Stimulated activated naive CD4-positive, alpha-beta T cell treated with Interleukin-2 at 50 U/mL for 16 hours (primary cell): ENCODE results near the gene ACLY.
"Not testable (repeated sequence)": the region's sequence is repeated elsewhere in the genome, so short reads cannot be mapped to it uniquely, and the experiment has no call there.

Experiments used
- DNase-seq: peaks from one replicate; lab custom pipeline; 2025; lab: John Stamatoyannopoulos, UW

The ACLY gene

DNA sequence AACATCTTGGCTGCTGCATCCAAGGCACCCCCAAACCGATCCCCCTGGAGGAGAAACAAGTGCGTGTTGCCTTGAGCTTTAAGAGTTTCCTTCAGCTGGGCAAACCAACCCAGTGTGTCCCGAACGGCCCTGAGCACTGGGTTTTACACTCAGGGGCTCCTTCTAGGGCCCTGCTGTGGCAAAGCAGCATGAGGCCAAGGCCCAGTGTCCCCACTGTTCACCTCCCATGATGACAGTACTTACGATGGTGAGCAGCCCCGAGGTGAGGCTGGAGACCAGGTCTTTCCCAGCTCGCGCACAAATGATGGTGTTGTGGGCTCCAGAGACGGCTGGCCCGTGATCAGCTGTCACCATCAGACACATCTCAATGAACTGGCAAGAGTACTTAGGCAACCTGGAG lies 47.0 kb downstream of the ACLY start:
- no peak for DNase-seq

DNA sequence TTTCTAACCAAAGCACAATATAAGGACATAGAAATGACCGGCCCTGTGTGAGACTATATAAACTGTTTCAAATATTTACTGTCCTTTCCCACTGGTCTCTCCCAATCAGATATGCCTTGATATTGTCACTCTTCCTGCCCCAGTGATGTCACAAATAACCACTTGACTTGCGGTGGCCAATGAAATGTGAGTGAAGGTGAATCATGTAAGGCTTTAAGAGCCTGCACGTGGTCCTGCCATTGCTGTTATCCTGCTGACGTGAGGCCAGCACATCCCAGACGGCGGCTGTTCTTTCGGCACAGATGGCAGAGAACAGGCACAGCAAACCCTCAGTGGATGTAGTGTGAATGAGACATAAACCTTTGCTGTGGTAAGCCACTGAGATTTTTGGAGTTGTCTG lies 48.1 kb downstream of the ACLY start:
- DNase-seq = no peak

DNA sequence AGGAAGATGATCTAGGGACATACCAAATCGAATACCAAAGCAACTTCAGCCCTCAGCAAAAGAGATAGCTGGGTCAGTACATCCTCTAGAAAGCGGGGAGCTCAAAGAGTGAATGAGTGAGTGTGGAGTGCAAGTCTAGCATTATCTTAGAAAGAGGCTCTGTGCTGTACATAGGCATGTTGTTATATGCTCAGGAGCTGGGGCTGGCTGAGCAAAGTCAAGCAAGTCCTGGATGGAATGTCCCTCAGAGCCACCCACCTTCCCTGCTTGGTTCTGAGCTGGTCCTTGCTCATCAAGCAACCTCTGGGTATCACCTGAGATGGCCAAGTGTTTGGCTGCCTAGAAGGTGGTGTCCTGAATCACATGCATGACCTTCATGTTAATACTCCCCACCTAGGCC lies 48.7 kb downstream of the ACLY start:
- no peak for DNase-seq

DNA sequence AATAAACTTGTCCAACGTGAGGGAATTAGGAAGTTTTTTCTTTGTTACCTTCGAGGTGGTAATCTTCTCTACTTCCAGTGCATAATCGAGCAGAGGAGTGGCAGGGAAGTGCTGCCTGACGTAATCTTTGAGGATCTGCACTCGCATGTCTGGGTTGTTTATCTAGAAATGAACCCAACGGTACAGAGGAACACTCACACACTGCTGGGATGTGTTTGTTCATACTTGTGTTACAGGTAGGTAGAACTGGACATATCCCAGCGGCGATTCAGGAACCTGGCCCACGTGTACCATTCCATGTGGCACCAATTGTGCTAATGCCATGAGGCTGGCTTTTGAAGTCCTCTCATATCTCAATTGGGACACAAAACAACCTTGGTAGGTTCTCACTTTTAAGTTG lies 49.3 kb downstream of the ACLY start:
- no peak for DNase-seq

DNA sequence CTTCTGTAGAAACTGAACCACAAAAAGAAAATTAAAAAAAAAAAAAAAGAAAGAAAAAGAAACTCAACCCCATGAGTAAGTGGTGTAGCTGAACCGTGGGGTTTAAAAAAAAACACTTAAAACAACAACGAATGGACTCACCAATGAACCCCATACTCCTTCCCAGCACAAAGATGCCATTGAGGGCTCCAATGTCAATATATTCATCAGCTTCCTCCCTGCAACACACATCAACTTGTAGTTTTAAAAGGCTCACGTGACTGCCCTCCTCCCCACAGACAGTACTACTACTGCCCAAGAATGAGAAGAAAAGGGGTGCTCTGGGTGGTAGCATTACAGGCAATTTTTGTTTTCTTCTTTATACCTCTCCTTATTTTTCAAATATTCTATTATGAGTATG lies 50.2 kb downstream of the ACLY start:
- DNase-seq = no peak

DNA sequence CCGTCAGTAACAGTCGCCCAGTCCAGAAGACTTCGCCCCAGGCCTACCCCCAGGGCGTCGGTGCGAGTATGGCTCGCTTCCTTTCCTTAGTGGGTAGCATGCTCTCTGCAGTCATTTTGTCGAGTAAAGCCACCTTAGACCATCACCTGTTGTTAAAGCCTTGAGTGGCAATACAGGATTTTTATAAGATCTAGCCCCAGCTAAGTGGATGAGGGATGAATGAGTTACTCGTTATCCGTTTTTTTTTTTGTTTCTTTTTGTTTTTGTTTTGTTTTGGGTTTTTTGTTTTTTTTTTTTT lies 53.2 kb downstream of the ACLY start:
- no peak for DNase-seq

DNA sequence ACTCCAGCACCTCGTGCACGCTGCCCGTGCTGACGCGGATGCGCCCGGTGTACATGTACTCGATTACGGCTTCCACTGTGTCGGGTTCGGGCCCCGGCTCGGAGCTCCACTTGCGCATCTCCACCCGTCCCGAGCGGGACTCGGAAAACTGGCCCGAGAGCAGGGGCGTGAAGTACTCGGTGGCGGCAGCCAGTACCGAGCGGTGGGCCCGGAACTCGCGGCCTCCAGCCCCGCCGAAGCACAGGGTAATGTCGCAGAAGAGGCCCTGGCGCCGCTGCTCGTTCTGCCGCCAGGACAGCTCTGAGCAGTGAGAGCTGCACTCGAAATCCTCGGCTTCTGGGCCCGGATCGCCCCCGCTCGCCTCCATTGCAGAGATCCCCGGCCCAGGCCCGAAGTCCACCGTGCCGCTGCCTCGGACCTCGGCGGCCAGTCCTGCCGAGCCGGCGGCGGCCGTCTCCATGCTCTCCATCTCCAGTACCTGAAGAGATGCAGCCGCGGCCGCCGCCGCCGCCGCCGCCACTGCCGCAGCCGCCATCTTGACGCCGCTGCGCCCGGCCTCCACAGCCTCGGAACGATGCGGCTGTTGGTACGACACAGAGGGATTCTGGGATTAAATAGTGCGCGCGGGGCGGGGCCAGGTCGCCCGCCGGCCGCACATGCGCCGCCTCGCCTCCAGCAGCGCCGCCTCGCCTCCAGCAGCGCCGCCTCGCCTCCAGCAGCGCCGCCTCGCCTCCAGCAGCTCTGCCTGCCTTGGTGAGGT lies 53.7 kb downstream of the ACLY start, which contains the start of gene KLHL11:
TSS of gene KLHL11 (minus strand) at position 588 of the 760 bp plus-strand sequence. CDS start at position 535, 53 bp downstream.
- DNase-seq = peak; percentile 87

DNA sequence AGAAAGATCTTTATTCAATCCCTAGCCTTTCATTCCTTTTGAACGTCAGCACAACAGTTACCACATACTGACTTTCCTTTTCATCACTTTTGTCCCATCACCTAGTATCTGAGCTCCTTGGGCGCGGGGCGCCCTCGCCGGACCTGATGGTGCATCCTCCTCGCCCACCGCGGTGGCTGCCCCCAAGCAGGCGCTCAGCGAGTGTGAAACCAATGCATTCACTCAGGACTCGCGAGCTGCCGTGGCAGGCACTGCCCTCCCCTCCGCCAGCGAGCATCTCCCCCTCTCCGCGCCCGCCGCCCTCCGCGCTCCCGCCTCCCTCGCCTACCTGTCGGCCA lies 54.3 kb downstream of the ACLY start:
- DNase-seq = peak; percentile 71

DNA sequence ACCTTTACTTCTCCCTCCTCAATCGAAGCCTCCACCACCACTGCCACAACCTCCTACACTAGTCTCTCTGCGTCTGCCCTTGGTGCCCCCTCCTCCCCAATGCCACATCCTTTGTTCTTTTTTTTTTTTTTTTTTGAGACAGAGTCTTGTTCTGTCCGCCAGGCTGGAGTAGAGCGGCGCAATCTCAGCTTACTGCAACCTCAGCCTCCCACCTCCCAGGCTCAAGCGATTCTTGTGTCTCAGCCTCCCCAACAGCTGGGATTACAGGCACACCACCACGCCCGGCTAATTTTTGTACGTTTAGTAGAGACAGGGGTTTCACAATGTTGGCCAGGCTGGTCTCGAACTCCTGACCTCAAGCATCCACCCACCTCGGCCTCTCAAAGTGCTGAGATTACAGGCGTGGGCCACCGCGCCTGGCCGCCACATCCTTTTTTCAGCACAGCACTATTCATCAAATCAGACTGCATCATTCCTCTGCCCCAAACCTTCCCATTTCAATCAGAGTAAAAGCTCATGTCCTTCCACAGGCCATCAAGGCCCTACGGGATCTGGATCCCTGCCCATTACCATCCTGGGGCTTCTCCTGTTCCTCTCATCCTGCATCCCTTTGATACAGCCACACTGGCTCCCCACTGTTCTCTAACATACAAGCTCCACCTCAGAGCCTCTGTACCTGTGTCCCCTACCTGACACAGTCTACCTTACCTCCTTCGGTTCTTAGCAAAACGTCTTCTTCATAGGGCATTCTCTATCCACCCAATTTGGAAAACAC lies 55.5 kb downstream of the ACLY start:
- DNase-seq = peak; percentile 32

DNA sequence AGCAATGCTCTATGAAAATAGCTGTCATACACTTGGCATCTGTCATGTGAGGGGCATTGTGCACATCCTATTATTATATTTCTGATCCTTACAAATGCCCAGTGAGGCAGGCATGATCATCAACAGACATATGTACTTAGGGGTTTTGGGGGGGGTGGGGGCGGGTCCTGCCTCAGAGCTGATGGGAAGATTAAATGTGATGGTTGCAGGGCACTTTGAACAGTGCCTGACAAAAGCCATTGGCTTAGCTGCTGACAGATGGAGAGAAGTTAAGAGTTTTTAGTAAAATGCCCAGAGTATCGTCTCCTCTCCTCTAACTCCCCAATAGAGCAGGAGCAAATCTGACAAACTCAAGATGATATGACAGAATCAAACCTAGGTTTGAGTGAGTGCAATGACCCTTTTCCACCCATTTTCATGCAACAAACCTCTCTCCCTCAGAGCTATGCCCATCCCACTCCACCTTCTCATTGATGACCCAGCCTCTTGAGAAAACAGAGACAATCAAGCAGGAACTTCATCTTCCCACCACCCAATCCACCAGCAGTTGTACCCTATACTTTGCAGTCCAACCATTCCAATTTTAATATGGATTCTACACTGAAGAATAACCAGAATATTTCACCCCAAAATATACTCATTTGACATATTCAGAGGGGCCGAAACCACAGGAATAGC lies 58.4 kb downstream of the ACLY start:
- no peak for DNase-seq

DNA sequence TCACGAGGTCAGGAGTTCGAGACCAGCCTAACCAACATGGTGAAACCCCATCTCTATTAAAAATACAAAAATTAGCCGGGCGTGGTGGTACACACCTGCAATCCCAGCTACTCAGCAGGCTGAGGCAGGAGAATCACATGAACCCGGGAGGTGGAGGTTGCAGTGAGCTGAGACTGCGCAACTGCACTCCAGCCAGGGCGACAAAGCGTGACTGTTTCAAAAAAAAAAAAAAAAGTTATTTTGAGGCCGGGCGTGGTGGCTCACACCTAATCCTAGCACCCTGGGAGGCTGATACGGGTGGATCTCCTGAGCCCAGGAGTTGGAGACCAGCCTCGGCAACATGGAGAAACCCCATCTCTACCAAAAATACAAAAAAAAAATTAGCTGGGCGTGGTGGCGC lies 67.4 kb downstream of the ACLY start:
- DNase-seq = not testable (repeated sequence)

DNA sequence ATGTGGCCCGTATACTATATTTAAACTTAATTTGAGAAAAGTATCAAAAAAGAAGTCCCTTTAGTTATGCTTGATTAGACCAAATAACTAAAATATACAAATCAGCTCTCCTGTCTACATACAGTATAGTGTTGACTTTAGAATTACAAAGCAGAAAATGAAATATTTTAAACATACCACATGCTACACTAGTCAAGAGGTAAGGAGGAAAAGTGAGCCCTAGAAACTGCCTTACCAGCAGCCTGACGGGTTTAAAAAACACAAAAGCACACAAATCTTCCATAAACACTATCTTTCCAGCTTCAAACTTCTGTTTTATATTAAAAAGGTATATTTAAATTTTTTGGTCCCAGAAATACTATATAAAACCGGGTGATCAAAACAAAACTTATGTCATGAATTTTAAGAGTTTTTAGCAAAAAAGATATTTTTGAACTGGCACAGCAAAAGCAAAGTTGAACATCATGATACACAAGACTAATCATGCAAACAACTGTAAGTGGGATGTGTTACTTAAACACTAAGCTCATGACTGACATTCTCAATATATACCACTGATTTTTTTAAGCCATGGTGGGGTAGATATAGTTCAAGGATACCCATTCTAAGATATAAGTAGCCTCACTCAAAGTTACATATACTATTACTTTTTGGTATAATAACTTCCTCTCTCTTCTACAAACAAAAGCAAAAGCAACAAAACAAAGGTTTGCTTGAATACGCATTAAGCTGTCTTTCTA lies 69.3 kb downstream of the ACLY start:
- DNase-seq = no peak

DNA sequence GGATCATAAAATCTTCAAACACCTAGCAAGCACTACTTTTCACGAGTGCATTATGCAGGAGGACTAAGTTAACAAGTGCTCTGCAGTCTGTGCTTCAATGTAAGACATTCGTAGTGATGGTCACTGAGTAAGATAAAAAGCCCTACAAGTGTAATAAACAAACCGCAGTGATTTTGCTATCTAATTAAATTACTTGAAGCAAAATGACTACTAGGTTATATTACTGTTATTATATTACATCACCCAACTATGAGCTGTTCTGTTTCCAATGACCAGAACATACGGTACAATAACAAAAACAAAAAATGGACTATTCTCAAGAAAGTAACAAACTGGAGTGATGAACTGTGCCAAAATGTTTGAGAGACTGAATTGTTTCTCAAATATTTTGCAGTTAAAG lies 70.0 kb downstream of the ACLY start:
- DNase-seq = no peak

DNA sequence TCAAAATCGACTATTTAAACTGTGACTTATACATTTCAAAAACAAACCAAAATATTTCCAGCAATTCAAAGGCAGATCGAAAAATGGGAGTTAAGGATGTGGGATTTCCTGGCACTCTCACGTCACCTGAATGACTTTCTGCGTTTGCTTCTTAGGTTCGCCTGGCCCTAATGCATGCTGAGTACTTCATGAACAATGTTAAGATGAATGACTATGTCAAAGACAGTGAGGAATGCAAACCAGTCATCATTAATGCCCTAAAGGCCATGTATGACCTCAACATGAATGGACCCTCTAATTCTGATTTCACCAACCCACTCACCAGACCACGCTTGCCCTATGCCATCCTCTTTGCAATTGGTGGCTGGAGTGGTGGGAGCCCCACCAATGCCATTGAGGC lies 73.8 kb downstream of the ACLY start:
- no peak for DNase-seq

DNA sequence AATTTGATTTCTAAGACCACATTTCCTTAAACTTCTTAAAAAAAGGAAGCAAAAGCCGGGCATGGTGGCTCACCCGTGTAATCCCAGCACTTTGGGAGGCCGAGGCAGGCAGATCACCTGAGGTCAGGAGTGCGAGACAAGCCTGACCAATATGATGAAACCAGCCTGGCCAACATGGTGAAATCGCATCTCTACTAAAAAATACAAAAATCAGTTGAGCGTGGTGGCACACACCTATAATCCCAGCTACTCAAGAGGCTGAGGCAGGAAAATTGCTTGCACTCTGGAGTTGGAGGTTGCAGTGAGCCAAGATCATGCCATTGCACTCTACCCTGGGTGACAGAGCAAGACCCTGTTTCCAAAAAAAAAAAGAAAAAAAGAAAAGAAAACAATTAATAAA lies 78.0 kb downstream of the ACLY start:
- DNase-seq = not testable (repeated sequence)

DNA sequence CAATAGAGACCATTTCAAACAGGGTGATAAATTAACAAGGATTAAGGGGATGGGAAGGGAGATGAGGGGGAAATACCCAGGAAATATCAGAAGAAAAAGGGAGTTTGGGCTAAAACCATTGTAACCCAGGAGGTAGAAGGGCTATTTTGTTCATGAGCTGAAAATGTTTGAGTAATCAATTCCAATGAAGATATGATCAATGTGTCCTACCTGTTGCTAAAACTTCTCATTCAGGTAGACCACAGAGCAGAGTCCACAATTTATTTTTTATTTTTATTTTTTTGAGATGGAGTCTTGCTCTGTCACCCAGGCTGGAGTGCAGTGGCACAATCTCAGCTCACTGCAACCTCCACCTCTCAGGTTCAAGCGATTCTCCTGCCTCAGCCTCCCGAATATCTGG lies 79.3 kb downstream of the ACLY start:
- DNase-seq = not testable (repeated sequence)

DNA sequence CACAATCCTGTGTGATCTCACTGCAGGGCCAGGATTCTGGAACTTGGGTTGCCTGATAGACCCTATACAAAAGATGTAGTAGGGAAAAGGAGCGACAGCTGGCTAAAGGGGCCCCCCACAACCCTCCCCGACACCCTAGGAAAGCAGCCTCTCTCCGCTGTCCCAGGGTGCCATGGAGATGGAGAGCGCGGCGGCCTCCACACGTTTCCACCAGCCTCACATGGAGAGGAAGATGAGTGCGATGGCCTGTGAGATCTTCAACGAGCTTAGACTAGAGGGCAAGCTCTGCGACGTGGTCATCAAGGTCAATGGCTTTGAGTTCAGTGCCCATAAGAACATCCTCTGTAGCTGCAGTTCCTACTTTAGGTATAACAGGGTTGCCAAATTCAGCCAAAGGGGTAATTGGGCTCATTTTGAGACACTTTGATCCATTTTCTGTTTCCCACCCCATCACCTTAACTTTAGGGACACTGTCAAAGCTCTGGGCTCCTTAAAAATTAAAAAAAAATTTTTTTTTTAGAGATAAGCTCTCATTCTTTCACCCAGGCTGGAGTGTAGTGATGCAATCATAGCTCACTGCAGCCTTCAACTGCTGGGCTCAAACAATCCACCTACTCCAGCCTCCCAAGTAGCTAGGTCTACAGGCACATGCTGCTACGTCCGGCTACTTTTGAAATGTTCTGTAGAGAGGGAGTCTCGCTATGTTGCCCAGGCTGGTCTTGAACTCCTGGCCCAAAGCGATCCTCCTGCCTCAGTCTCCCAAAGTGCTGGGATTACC lies 80.8 kb downstream of the ACLY start, which contains the start of gene KLHL10:
TSS of gene KLHL10 (plus strand) at position 65 of the 778 bp plus-strand sequence. CDS start at position 173, 108 bp downstream.
- DNase-seq = no peak

DNA sequence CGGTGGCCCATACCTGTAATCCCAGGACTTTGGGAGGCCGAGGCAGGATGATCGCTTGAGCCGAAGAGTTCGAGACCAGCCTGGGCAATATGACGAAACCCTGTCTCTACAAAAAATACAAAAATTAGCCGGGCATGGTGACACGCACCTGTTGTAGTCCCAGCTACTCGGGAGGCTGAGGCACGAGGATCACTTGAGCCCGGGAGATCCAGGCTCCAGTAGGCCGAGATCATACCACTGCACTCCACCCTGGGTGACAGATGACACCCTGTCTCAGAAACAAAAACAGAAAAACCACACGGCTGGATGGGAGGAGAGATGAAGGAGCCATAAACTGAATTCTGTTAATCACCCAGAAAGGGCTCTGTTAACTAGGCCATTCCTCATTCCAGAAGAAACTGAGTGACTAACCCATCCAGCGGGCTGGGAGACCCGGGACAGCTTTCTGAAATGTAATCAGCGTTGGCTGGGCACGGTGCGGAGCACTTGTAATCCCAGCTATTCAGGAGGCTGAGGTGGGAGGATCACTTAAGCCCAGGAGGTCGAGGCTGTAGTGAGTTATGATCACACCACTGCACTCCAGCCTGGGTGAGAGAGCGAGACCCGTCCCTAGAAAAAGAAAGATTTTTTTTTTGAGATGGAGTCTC lies 82.1 kb downstream of the ACLY start:
- no peak for DNase-seq

DNA sequence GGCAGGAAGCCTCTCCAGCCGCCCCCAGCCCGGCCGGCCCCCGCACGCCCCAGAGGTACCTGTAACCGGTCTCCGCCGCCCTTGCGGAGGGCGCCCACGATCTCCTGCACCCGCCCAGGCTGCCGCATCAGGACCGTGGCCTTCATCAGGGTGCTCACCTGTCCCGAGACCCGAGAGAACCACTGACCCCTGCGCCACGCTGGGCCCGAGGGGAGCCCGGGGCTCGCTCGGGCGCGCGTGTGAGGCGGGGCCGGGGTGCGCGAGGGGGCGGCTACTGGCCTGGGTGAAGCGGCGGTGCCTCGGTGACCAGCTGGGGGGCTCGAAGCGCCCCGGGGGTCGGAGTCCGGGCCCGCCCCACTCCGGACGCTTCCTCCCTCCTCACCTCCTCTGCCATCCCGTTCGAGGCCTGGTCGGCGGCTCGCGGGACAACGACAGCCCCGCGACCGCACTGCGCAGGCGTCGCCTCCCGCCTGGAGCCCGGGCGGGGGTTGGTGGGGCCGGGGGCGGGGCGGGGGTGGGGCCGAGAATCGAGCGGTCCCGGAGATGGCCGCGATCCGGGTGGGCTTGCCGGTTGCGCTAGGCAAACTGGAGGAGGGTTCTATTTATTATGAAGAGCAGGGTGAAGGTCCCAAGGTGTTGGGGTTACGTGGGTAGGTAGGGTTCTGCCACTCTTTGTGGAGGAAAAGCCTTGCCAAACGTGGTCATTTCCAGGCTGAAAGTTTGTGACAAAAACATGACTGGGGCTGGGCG lies 82.8 kb downstream of the ACLY start, which contains the start of gene NT5C3B:
TSS of gene NT5C3B (minus strand) at position 433 of the 750 bp plus-strand sequence. CDS start at position 394, 39 bp downstream.
- DNase-seq = peak; percentile 35

DNA sequence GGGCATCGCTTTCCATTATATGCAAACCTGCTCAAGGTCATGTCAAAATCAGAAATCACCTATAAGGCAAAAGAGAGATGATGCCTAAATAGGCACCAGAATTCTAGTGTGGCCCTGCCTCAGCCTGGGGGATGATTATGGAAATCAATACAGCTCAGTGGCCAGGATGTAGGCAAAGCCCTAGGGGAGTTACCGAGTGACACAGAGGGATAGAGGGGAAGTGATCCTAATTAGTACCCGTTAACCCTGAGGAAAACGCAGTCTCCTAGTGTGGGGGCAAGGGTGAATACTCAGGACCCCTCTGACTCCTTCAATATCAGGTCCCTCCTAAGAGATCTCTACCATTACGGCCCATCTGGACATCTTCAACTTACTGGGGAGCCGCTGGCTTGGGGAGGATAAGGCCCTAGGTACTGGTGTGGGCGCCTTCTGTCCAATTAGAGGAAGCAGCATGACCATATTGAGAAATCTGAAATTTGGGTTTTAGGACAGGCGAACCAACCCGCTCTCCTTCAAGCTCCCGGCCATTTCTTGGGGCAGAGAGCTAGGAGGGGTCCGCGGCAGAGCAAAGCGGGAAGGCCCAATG lies 83.4 kb downstream of the ACLY start:
- DNase-seq = no peak
